GM21381 (cell line): ENCODE data around the gene HMBS.
A peak's percentile ranks its signal among the peaks of the same experiment; 100 is the strongest.
"Not testable (repeated sequence)": the region's sequence is repeated elsewhere in the genome, so short reads cannot be mapped to it uniquely, and the experiment has no call there.

Source experiments
- ATAC-seq: cut with Tn5 transposase; IDR thresholded peaks from one replicate; pipeline ENCODE4 v1.9.1; 2021; ENCODE audit warnings: mild to moderate bottlenecking, moderate library complexity; ENCODE audit not compliant: unreplicated experiment

HMBS gene

DNA sequence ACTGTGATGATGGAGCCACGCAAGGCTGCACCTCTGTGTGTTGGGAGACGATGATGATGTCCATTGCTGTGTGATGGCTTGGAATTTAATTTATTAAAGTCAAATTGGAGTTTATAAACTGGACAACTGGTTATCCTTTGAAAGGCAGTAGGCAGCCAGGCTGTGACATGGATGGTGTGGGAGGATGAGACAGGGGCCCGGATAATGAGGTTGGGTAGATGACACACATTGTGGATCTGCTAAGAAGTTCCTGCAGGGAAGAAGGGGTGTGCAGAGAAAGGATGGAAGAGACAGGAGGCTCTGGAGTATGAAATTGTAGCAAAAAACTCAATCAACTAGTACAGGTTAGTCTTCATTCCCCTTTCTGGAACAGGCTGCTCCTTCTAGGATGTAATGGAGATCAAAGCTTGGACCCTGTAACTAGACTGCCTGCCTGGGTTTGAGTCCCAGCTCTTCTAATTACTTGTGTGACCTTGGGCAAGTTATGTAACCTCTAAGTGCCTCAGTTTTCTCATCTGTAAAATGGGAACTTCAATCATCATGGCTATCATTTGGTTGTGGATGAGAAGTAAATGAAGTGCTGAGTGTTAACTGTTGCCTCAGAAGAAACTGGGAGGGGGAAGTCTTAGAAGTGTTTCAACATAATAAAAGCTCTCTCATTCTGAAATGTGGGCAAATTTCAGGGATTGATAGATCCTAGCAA, 32.5 kb downstream of the HMBS start:
- no peak for ATAC-seq

DNA sequence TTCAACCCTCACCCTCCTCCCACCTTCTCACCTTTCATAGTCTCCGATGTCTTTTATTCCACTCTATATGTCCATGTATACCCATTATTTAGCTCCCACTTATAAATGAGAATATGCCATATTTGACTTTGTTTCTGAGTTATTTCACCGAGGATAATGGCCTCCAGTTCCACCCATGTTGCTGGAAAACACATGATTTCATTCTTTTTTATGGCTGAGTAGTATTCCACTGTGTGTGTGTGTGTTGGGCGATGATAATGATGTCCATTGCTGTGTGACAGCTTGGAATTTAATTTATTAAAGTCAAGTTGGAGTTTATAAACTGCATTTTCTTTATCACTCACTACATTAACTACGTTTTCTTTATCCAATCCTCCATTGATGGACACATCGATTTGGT, 33.5 kb downstream of the HMBS start:
- ATAC-seq = no peak

DNA sequence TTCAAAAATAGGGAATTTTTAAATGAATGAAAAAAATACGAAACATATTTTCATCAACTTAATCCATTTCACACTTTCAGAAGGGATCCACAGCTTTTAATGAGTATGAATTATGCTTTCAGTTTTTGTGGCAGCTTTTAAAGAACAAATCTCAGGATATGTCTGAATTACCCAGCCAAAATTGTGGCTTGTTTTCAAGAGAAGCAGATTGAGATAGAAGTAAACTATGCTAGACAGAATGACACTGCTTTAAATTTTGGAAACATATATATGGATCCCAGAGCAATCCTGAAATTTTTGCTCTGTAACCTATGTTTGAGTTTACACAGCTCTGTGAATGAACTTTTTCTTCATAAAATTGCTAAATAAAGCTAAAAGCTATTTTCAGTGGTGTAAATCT, 34.3 kb downstream of the HMBS start:
- ATAC-seq = no peak

DNA sequence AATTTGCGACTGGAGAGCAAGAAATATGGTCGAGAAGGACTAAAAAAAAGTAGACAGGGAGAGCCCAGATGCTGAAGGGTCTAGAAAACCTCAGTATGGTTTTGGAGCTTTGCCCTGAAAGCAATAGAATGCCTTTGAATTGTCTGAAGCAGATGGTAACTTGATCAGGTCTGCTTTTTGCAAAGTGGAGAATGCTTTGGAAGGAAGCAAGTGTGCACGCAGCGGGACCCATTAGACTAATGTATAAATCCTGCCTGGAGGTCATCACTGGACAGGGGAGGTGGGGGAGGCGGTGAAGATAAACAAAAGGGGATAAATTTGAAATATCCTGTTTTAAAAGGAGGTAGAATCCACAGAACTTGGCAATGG, 35.9 kb downstream of the HMBS start:
- ATAC-seq = no peak

DNA sequence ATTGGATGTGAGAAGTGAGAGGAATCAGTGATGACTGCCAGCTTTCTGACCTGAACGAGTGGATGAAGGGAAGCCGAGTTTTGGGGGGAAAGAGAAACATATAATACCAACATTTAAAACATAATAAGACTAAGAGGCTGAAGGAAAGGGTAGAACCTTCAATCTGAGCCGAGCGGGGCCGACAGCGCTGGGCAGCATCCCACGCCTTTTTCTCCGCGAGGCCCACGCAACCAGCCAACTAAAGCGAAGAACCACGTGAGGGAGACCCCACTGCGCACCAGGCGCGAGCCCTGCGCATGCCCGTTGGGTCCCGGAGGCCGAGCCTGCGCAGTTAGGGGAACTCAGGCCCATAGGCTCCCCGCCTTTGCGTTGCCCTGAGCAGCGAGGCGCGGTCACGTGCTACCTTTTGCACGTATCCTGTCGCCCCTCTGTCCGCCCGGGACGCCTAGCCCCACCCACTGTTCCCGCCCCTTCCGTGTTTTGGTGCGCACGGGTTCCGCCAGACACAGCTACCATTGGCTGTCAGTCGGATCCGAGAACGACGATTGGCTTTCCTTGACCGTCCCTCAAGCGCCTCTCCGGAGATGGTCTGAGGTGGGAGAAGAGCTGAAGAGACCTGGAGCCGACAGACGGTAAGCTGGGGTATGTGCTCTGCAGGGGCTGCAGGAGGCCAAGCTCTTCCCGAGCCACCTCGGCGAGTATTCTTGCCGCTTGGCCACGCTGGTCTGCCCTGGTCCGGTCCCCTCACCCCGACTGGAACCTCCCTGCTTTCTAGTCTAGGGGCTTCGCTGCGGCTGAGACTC, 36.5 kb downstream of the HMBS start, which contains the start of gene HINFP:
TSS of gene HINFP (plus strand) at position 573 of the 803 bp plus-strand sequence. CDS start 5,365 bp downstream, outside the sequence.
- peak; percentile 97 for ATAC-seq

DNA sequence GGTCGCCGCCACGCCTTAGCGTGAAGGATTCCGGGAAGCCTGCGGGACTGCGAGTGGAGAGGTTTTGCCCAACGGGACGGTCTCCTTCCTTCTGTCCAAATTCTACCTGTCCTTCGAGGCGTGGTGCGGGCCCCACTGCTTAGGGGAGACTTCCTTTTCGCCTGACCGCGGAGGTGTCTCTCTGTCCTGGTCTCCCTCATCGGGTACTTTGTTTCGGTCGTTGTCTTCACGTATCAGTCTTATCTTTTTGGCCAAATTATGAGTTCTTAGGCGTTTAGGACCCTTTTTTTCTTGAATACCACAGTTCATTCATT, 37.1 kb downstream of the HMBS start:
- ATAC-seq = peak; percentile 10

DNA sequence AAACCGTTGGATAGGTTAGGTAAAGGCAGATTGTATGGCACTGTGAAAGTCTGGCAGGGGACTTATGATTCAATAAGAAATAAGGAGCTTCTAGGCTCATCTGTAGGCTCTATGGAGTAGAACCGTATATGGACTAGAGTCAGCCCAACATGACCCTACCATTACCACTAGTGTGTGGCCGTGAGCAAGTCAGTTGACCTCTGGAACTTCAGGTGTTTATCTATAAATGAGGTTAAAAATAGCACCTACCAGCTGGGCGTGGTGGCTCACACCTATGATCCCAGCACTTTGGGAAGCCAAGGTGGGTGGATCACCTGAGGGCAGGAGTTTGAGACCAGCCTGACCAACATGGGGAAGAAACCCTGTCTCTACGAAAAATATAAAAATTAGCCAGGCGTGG, 41.1 kb downstream of the HMBS start:
- ATAC-seq = no peak

DNA sequence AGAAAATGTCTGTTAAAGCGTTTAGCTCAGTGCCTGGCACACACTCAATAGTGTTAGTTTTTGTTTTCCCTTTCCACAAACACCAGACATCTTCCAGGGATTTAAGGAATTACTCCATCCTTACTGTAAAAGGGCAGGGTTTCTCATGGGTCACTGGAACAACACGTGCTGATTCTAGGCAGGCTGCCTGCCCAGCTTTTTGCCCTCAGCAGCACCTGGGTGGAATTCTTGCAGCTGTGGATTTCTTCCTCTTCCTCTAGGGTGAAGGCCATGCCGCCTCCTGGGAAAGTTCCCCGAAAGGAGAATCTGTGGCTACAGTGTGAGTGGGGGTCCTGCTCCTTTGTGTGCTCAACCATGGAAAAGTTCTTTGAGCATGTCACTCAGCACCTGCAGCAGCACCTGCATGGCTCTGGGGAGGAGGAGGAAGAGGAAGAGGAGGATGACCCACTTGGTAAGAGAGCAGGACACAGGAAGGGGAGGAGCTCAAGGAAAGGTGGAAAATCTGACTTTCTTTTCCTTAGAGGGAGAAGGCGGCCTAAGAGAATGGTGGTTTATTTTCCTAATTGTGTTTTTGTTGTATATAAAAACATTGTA, 42.1 kb downstream of the HMBS start:
- ATAC-seq = no peak

DNA sequence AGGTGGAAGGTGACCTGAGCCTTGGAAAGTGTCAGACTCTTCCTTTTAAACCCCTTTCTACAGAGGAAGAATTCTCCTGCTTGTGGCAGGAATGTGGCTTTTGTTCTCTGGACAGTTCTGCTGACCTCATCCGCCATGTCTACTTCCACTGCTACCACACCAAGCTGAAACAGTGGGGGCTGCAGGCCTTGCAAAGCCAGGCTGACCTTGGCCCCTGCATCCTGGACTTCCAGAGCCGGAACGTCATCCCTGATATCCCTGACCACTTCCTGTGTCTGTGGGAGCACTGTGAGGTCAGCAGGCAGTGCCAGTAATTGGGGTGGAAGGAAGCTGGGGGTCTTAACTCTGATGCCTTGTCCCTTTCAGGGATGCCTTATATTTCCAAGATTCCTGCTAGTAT, 46.0 kb downstream of the HMBS start:
- no peak for ATAC-seq

DNA sequence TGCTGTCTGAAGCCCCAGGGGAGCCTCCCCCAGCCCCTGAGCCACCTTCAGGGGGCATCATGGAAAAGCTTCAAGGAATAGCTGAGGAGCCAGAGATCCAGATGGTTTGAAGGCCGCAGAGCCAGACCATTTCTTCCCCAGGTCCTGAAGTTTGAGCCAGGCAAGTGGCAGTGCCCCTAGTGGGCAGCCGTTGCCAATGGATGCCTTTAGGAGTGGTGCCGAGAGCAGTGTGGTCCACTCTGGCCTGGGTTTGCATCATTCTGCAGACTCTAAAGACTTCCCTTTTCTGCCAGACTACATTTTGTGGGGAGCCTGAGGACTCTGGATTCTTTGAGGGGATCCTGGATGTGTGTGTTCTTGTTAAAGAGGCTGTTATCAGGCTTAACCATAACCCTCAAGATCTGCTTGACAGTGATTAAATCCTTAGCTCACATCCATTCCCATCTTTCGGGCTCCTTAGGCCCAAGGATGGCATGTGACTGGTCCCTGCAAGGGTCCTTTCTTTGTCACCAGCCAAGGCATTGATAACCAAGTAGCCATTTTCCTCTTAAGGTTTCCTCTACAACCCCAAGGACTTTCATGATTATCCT, 49.8 kb downstream of the HMBS start:
- no peak for ATAC-seq

DNA sequence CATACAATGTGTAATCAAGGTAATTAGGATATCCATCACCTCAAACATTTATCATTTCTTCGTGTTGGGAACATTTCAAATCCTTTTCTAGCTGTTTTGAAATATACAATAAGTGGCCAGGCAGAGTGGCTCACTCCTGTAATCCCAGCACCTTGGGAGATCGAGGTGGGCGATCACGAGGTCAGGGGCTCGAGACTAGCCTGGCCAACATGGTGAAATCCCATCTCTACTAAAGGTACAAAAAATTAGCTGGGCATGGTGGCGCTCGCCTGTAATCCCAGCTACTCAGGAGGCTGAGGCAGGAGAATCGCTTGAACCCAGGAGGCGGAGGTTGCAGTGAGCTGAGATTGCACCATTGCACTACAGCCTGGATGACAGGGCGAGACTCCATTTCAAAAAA, 54.6 kb downstream of the HMBS start:
- not testable (repeated sequence) for ATAC-seq
